WTC11 (cell line): ENCODE results near the gene ATN1. TPM values are rescaled to one million over a fixed set of nuclear protein-coding genes. Genes with fewer than 3 reads are reported as not detected.

Experiments used
- ATAC-seq: fragments of 200-7000 bp; cut with Tn5 transposase; 2 replicates; pipeline ENCODE4 v1.10.0; 2021; ENCODE audit warnings: mild to moderate bottlenecking, moderate library complexity
- CTCF ChIA-PET: fragments of 300-600 bp; sonication (Branson Sonifier 250); formaldehyde crosslinking; loops from one replicate; lab custom pipeline; 2021; ENCODE audit warnings: antibody characterized with exemption; lab: Charles Lee
- POLR2A ChIA-PET: fragments of 350-600 bp; sonication (Branson Sonifier 250); formaldehyde crosslinking; loops from one replicate; lab custom pipeline; 2021; ENCODE audit warnings: antibody characterized with exemption; lab: Charles Lee
- DNase-seq: peaks from one replicate; pipeline ENCODE4 v3.0.0; 2021; ENCODE audit warnings: low spot score
- H3K27ac Mint-ChIP-seq: 2 replicates; pipeline ENCODE4 v1.8.0; 2021; ENCODE audit warnings: mixed read lengths
- H3K27me3 Mint-ChIP-seq: 2 replicates; pipeline ENCODE4 v1.8.0; 2021; ENCODE audit warnings: low read depth, mild to moderate bottlenecking, moderate library complexity, mixed read lengths
- H3K36me3 Mint-ChIP-seq: 2 replicates; pipeline ENCODE4 v1.8.0; 2021; ENCODE audit warnings: mixed read lengths
- H3K4me1 Mint-ChIP-seq: 2 replicates; pipeline ENCODE4 v1.8.0; 2022; ENCODE audit warnings: mixed read lengths
- H3K4me3 Mint-ChIP-seq: 2 replicates; pipeline ENCODE4 v1.8.0; 2021; ENCODE audit warnings: mild to moderate bottlenecking, moderate library complexity, mixed read lengths
- H3K9me3 Mint-ChIP-seq: 2 replicates; pipeline ENCODE4 v1.8.0; 2021; ENCODE audit warnings: mixed read lengths
- ATF1 ChIP-seq: sonication (generic); formaldehyde crosslinking; IDR thresholded peaks from 2 replicates; pipeline ENCODE4 v1.8.1; 2023; ENCODE audit warnings: mild to moderate bottlenecking, moderate library complexity, missing genetic modification reagents
- ATF3 ChIP-seq: sonication (generic); formaldehyde crosslinking; conservative IDR thresholded peaks from 2 replicates; pipeline ENCODE4 v1.8.1; 2022; ENCODE audit warnings: mild to moderate bottlenecking, missing genetic modification reagents
- CBFB ChIP-seq: sonication (generic); formaldehyde crosslinking; IDR thresholded peaks from 2 replicates; pipeline ENCODE4 v1.8.1; 2022; ENCODE audit warnings: mild to moderate bottlenecking, low read depth, missing genetic modification reagents
- ELF4 ChIP-seq: sonication (generic); formaldehyde crosslinking; IDR thresholded peaks from 2 replicates; pipeline ENCODE4 v1.8.1; 2022; ENCODE audit warnings: low read depth, mild to moderate bottlenecking, moderate library complexity, missing genetic modification reagents
- ERG ChIP-seq: fragments of 250-450 bp; sonication (Bioruptor Pico); IDR thresholded peaks from 2 replicates; pipeline ENCODE4 v1.8.0; 2021; ENCODE audit warnings: mild to moderate bottlenecking
- GTF2I ChIP-seq: fragments of 250-450 bp; sonication (Bioruptor Pico); conservative IDR thresholded peaks from 2 replicates; pipeline ENCODE4 v1.4.0; 2021; ENCODE audit warnings: mild to moderate bottlenecking
- IRF1 ChIP-seq: sonication (generic); formaldehyde crosslinking; IDR thresholded peaks from 2 replicates; pipeline ENCODE4 v1.8.0; 2023; ENCODE audit warnings: missing genetic modification reagents
- MAX ChIP-seq: sonication (generic); formaldehyde crosslinking; IDR thresholded peaks from 2 replicates; pipeline ENCODE4 v1.8.0; 2022; ENCODE audit warnings: mild to moderate bottlenecking, missing genetic modification reagents
- MXD4 ChIP-seq: fragments of 250-450 bp; sonication (Bioruptor Pico); IDR thresholded peaks from 2 replicates; pipeline ENCODE4 v1.8.0; 2021; ENCODE audit warnings: mild to moderate bottlenecking, moderate library complexity, borderline replicate concordance
- NFE2L1 ChIP-seq: sonication (generic); formaldehyde crosslinking; IDR thresholded peaks from 2 replicates; pipeline ENCODE4 v1.8.1; 2023; ENCODE audit warnings: missing genetic modification reagents
- NR1H2 ChIP-seq: sonication (generic); formaldehyde crosslinking; IDR thresholded peaks from 2 replicates; pipeline ENCODE4 v1.9.0; 2021; ENCODE audit warnings: mild to moderate bottlenecking, moderate library complexity, missing genetic modification reagents
- NR2C2 ChIP-seq: sonication (generic); formaldehyde crosslinking; IDR thresholded peaks from 2 replicates; pipeline ENCODE4 v1.8.0; 2022; ENCODE audit warnings: mild to moderate bottlenecking, missing genetic modification reagents
- PREB ChIP-seq: sonication (generic); formaldehyde crosslinking; IDR thresholded peaks from 2 replicates; pipeline ENCODE4 v1.8.1; 2022; ENCODE audit warnings: mild to moderate bottlenecking, missing genetic modification reagents, moderate library complexity, borderline replicate concordance
- PRRX2 ChIP-seq: fragments of 250-450 bp; sonication (Bioruptor Pico); IDR thresholded peaks from 2 replicates; pipeline ENCODE4 v1.8.0; 2021; ENCODE audit warnings: mild to moderate bottlenecking
- SMAD3 ChIP-seq: sonication (generic); formaldehyde crosslinking; IDR thresholded peaks from 2 replicates; pipeline ENCODE4 v1.8.0; 2022; ENCODE audit warnings: missing genetic modification reagents, mild to moderate bottlenecking, borderline replicate concordance
- SOX15 ChIP-seq: fragments of 250-450 bp; sonication (Bioruptor Pico); IDR thresholded peaks from 2 replicates; pipeline ENCODE4 v1.9.0; 2021; ENCODE audit warnings: mild to moderate bottlenecking
- ZBTB43 ChIP-seq: sonication (generic); formaldehyde crosslinking; IDR thresholded peaks from 2 replicates; pipeline ENCODE4 v1.8.1; 2023; ENCODE audit warnings: mild to moderate bottlenecking, missing genetic modification reagents
- ZNF219 ChIP-seq: sonication (generic); formaldehyde crosslinking; IDR thresholded peaks from 2 replicates; pipeline ENCODE4 v1.8.0; 2023; ENCODE audit warnings: missing genetic modification reagents, mild to moderate bottlenecking, borderline replicate concordance
- ZNF396 ChIP-seq: fragments of 250-450 bp; sonication (Bioruptor Pico); IDR thresholded peaks from 2 replicates; pipeline ENCODE4 v1.8.0; 2021; ENCODE audit warnings: mild to moderate bottlenecking, moderate library complexity, borderline replicate concordance
- ZNF416 ChIP-seq: fragments of 250-450 bp; sonication (Bioruptor Pico); IDR thresholded peaks from 2 replicates; pipeline ENCODE4 v1.9.0; 2021; ENCODE audit warnings: mild to moderate bottlenecking, inconsistent platforms
- ZNF512 ChIP-seq: sonication (generic); formaldehyde crosslinking; IDR thresholded peaks from 2 replicates; pipeline ENCODE4 v1.8.1; 2022; ENCODE audit warnings: missing genetic modification reagents, borderline replicate concordance
- ZNF532 ChIP-seq: fragments of 250-450 bp; sonication (Bioruptor Pico); IDR thresholded peaks from 2 replicates; pipeline ENCODE4 v1.9.0; 2021; ENCODE audit warnings: mild to moderate bottlenecking, borderline replicate concordance
- ZNF671 ChIP-seq: fragments of 250-450 bp; sonication (Bioruptor Pico); IDR thresholded peaks from 2 replicates; pipeline ENCODE4 v1.8.0; 2021; ENCODE audit warnings: mild to moderate bottlenecking
- ZSCAN18 ChIP-seq: fragments of 250-450 bp; sonication (Bioruptor Pico); IDR thresholded peaks from 2 replicates; pipeline ENCODE4 v2.1.2; 2022; ENCODE audit warnings: mild to moderate bottlenecking, moderate library complexity
- total RNA-seq: library from RNA; stranded (reverse); gene quantifications from 3 replicates; pipeline ENCODE4 v1.2.3, GENCODE V29; 2021

The ATN1 gene
- total RNA-seq, 1 experiment from 2014 or later: 87.1 TPM

GRCh38 chr12:6968426-6968825, 40.7 kb downstream of the ATN1 start:
- ATAC-seq: no peak
- Mint-ChIP-seq H3K4me3 (peak overlapping the region; percentile 100), H3K4me1 (peaks cover 45% of the 10 kb centered on the region), H3K27me3 (no peaks in the 10 kb centered on the region), H3K36me3 (peaks cover 51% of the 10 kb centered on the region), H3K9me3 (no peaks in the 10 kb centered on the region), H3K27ac (peak overlapping the region; percentile 97; the same call in 1 of the 2 replicates)
- no peak for TF ChIP-seq ZBTB43 (CRISPR knock-in tag)
- no peak for TF ChIP-seq NFE2L1 (CRISPR knock-in tag)
- TF ChIP-seq PREB: no peak
- no peak for TF ChIP-seq ELF4 (CRISPR knock-in tag)
- no peak for TF ChIP-seq SMAD3 (CRISPR knock-in tag)
- no peak for TF ChIP-seq ERG (CRISPR knock-in tag)
- no peak for TF ChIP-seq SOX15 (CRISPR knock-in tag)
- TF ChIP-seq MAX (CRISPR knock-in tag): no peak
- no peak for TF ChIP-seq ZNF416
- no peak for TF ChIP-seq ZNF671 (CRISPR knock-in tag)
- no peak for TF ChIP-seq ZSCAN18
- no peak for TF ChIP-seq ATF1
- TF ChIP-seq GTF2I (CRISPR knock-in tag): no peak
- ChIA-PET POLR2A (no interaction called here), CTCF (interaction anchor here (0.6 kb wide), 1 partner anchor 176 kb away, joined by 3 read pairs; no protein-coding TSS in a partner anchor)
- no peak for DNase-seq

- Mint-ChIP-seq H3K27me3 (no peaks in the 10 kb centered on the region), H3K36me3 (peaks cover 65% of the 10 kb centered on the region), H3K4me3 (peak overlapping the region; percentile 100), H3K9me3 (no peaks in the 10 kb centered on the region), H3K27ac (peak overlapping the region; percentile 94), H3K4me1 (peaks cover 32% of the 10 kb centered on the region)
- ChIA-PET CTCF (interaction anchor here (1.1 kb wide), 1 partner anchor 101 kb away, joined by 4 read pairs; no protein-coding TSS in a partner anchor), POLR2A (interaction anchor here (1.9 kb wide), 1 partner anchor 26 kb away, joined by 6 read pairs; the partner anchor contains the start of genes C12orf57 and RNU7-1)
- no peak for DNase-seq
- peak; percentile 14 for ATAC-seq
- peak; percentile 76; the same call in 1 of the 2 replicates for TF ChIP-seq NR2C2 (CRISPR knock-in tag)
- no peak for TF ChIP-seq SOX15 (CRISPR knock-in tag)
- no peak for TF ChIP-seq ATF3 (CRISPR knock-in tag)
- no peak for TF ChIP-seq ZNF396 (CRISPR knock-in tag)
- TF ChIP-seq PRRX2 (CRISPR knock-in tag): no peak
- TF ChIP-seq IRF1: no peak
- no peak for TF ChIP-seq MXD4 (CRISPR knock-in tag)
- TF ChIP-seq ZNF219 (CRISPR knock-in tag): no peak
- TF ChIP-seq ZNF532 (CRISPR knock-in tag): no peak
- no peak for TF ChIP-seq CBFB (CRISPR knock-in tag)
- TF ChIP-seq NR1H2 (CRISPR knock-in tag): no peak
- no peak for TF ChIP-seq ZNF512 (CRISPR knock-in tag)
These were observed 42.4 kb downstream of the ATN1 start for GRCh38 chr12:6970096-6970527.
